ENCODE results near the gene MBP. TPM values are rescaled to one million over a fixed set of nuclear protein-coding genes. Genes with fewer than 3 reads are reported as not detected.

Gene MBP
- total and polyA plus RNA-seq, 2 donors (not counting 1 experiment from before 2014, with no cell fraction given): 2.3 to 3.6 TPM

- Histone ChIP-seq H3K27me3 (ENCODE audit: control insufficient read depth, insufficient read depth, low read length) (no peaks in the 10 kb centered on the region), H4K20me1 (ENCODE audit: control insufficient read depth, extremely low read depth, insufficient read depth, low read length) (no peaks in the 10 kb centered on the region), H3K4me2 (ENCODE audit: extremely low read depth, insufficient read depth, low read length) (no peak overlapping the region), H3K36me3 (ENCODE audit: control insufficient read depth, insufficient read depth, low read length) (no peaks in the 10 kb centered on the region), H3K9ac (ENCODE audit: insufficient read depth, low read length) (no peak overlapping the region), H2AFZ (ENCODE audit: low read length) (no peak overlapping the region), H3K9me3 (ENCODE audit: control insufficient read depth, insufficient read depth, low read depth, low read length) (no peaks in the 10 kb centered on the region), H3K79me2 (ENCODE audit: control insufficient read depth, insufficient read depth, low read length) (no peaks in the 10 kb centered on the region), H3K27ac (ENCODE audit: insufficient read depth, low read length) (no peak overlapping the region), H3K4me1 (ENCODE audit: control insufficient read depth, extremely low read depth, insufficient read depth, low read length) (peaks cover 4% of the 10 kb centered on the region), H3K4me3 (replicated peaks in 1 of 4; ENCODE audit: control extremely low read depth in 1 of 4, insufficient read depth in 1 of 4, low read depth in 3 of 4, low read length in 4 of 4) (no peak overlapping the region)
- no peak for DNase-seq (ENCODE audit: low read depth in 2 of 2)
- no peak for TF ChIP-seq EZH2 (IDR thresholded peaks at IDR 0.05; ENCODE audit: low read length, missing control alignments)
- no peak for TF ChIP-seq CTCF (conservative IDR thresholded peaks at IDR 0.05 in 1 of 2, IDR thresholded peaks at IDR 0.05 in 1 of 2; ENCODE audit: low read depth in 1 of 2, low read length in 2 of 2)
Observed at GRCh38 chr18:77091366-77091765, 41.2 kb downstream of the MBP start.

GRCh38 chr18:77090546-77091174, 41.9 kb downstream of the MBP start:
- Histone ChIP-seq H3K79me2 (ENCODE audit: control insufficient read depth, insufficient read depth, low read length) (no peaks in the 10 kb centered on the region), H3K4me1 (ENCODE audit: control insufficient read depth, extremely low read depth, insufficient read depth, low read length) (peaks cover 9% of the 10 kb centered on the region), H3K4me3 (replicated peaks in 1 of 4; ENCODE audit: control extremely low read depth in 1 of 4, insufficient read depth in 1 of 4, low read depth in 3 of 4, low read length in 4 of 4) (no peak overlapping the region), H2AFZ (ENCODE audit: low read length) (no peak overlapping the region), H3K9ac (ENCODE audit: insufficient read depth, low read length) (no peak overlapping the region), H3K4me2 (ENCODE audit: extremely low read depth, insufficient read depth, low read length) (no peak overlapping the region), H4K20me1 (ENCODE audit: control insufficient read depth, extremely low read depth, insufficient read depth, low read length) (no peaks in the 10 kb centered on the region), H3K27me3 (ENCODE audit: control insufficient read depth, insufficient read depth, low read length) (no peaks in the 10 kb centered on the region), H3K36me3 (ENCODE audit: control insufficient read depth, insufficient read depth, low read length) (no peaks in the 10 kb centered on the region), H3K9me3 (ENCODE audit: control insufficient read depth, insufficient read depth, low read depth, low read length) (no peaks in the 10 kb centered on the region), H3K27ac (ENCODE audit: insufficient read depth, low read length) (no peak overlapping the region)
- DNase-seq (ENCODE audit: low read depth in 2 of 2): no peak
- TF ChIP-seq EZH2 (IDR thresholded peaks at IDR 0.05; ENCODE audit: low read length, missing control alignments) (no peak), CTCF (conservative IDR thresholded peaks at IDR 0.05 in 1 of 2, IDR thresholded peaks at IDR 0.05 in 1 of 2; ENCODE audit: low read depth in 1 of 2, low read length in 2 of 2) (no peak)

GRCh38 chr18:77089723-77090285, 42.8 kb downstream of the MBP start:
- H3K9ac ChIP-seq (ENCODE audit: insufficient read depth, low read length): no peak overlapping the region
- H3K9me3 ChIP-seq (ENCODE audit: control insufficient read depth, insufficient read depth, low read depth, low read length): no peaks in the 10 kb centered on the region
- no peak overlapping the region for H3K4me3 ChIP-seq (replicated peaks in 1 of 4; ENCODE audit: control extremely low read depth in 1 of 4, insufficient read depth in 1 of 4, low read depth in 3 of 4, low read length in 4 of 4)
- H3K27me3 ChIP-seq (ENCODE audit: control insufficient read depth, insufficient read depth, low read length): no peaks in the 10 kb centered on the region
- H3K4me1 ChIP-seq (ENCODE audit: control insufficient read depth, extremely low read depth, insufficient read depth, low read length): peaks cover 9% of the 10 kb centered on the region
- no peaks in the 10 kb centered on the region for H3K79me2 ChIP-seq (ENCODE audit: control insufficient read depth, insufficient read depth, low read length)
- H3K27ac ChIP-seq (ENCODE audit: insufficient read depth, low read length): no peak overlapping the region
- no peak for TF ChIP-seq EZH2 (IDR thresholded peaks at IDR 0.05; ENCODE audit: low read length, missing control alignments)
- TF ChIP-seq CTCF (conservative IDR thresholded peaks at IDR 0.05 in 1 of 2, IDR thresholded peaks at IDR 0.05 in 1 of 2; ENCODE audit: low read depth in 1 of 2, low read length in 2 of 2): no peak
- DNase-seq (ENCODE audit: low read depth in 2 of 2): no peak
- H3K36me3 ChIP-seq (ENCODE audit: control insufficient read depth, insufficient read depth, low read length): no peaks in the 10 kb centered on the region
- H3K4me2 ChIP-seq (ENCODE audit: extremely low read depth, insufficient read depth, low read length): no peak overlapping the region
- no peaks in the 10 kb centered on the region for H4K20me1 ChIP-seq (ENCODE audit: control insufficient read depth, extremely low read depth, insufficient read depth, low read length)
- no peak overlapping the region for H2AFZ ChIP-seq (ENCODE audit: low read length)
